Keratinocyte (primary cell): Measurements from ENCODE around the gene CNTNAP3B.
"Not testable (repeated sequence)": the region's sequence is repeated elsewhere in the genome, so short reads cannot be mapped to it uniquely, and the experiment has no call there.

Experiments
- EZH2 ChIP-seq: IDR thresholded peaks from one replicate; pipeline ENCODE4 v1.6.1; 2012; ENCODE audit warnings: inconsistent platforms, mild to moderate bottlenecking, low read length, moderate library complexity
- TF ChIP-seq, protein P1 (sequence below), 3 experiments: IDR thresholded peaks in 1 of 3; conservative IDR thresholded peaks in 1 of 3; optimal IDR thresholded peaks in 1 of 3; 2 replicates in 2 of 3; 3 replicates in 1 of 3; pipeline versions ENCODE3 to v1.5.1; 2011; ENCODE audit warnings: low read length in 3 of 3, mild to moderate bottlenecking in 3 of 3, moderate library complexity in 2 of 3, control low read depth in 1 of 3, inconsistent platforms in 1 of 3; ENCODE audit not compliant: insufficient read depth in 2 of 3; ENCODE audit errors: extremely low read depth in 1 of 3

DNA sequence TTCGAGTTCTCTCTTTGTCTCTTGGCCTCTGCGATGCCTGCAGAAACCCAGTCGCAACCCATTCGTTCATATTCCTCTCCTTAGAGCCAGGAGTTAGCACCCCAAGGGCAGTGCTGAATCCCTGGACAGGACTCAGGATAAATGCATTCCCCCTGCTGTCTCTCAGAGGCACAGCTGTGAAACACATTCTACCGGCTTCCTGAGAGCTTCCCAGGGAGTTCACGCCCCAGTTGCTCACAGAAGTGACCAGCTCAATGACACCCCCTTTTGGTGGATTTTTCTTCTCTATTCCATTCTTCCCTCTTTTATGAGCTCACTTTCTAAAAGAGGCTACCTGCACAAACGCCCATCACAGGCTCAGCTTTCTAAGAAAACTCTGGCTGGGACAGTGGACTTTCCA is 8.2 kb downstream of the CNTNAP3B start:
- TF ChIP-seq EZH2: not testable (repeated sequence)
- TF ChIP-seq, protein P1, sequence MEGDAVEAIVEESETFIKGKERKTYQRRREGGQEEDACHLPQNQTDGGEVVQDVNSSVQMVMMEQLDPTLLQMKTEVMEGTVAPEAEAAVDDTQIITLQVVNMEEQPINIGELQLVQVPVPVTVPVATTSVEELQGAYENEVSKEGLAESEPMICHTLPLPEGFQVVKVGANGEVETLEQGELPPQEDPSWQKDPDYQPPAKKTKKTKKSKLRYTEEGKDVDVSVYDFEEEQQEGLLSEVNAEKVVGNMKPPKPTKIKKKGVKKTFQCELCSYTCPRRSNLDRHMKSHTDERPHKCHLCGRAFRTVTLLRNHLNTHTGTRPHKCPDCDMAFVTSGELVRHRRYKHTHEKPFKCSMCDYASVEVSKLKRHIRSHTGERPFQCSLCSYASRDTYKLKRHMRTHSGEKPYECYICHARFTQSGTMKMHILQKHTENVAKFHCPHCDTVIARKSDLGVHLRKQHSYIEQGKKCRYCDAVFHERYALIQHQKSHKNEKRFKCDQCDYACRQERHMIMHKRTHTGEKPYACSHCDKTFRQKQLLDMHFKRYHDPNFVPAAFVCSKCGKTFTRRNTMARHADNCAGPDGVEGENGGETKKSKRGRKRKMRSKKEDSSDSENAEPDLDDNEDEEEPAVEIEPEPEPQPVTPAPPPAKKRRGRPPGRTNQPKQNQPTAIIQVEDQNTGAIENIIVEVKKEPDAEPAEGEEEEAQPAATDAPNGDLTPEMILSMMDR (optimal IDR thresholded peaks at IDR 0.05 in 1 of 3, IDR thresholded peaks at IDR 0.05 in 1 of 3, conservative IDR thresholded peaks at IDR 0.05 in 1 of 3; ENCODE audit: extremely low read depth in 1 of 3, insufficient read depth in 2 of 3, low read length in 3 of 3): not testable (repeated sequence)
